Naive thymus-derived CD4-positive, alpha-beta T cell (primary cell): ENCODE measurements around the gene SMYD4. TPM values are rescaled to one million over a fixed set of nuclear protein-coding genes. Genes with fewer than 3 reads are reported as not detected.
"Not testable (repeated sequence)": the region's sequence is repeated elsewhere in the genome, so short reads cannot be mapped to it uniquely, and the experiment has no call there.

Source experiments
- ATAC-seq: fragments of 150-1000 bp; cut with Tn5 transposase; 2 replicates; pipeline ENCODE4 v1.10.0; 2021; ENCODE audit warnings: mild to moderate bottlenecking, moderate library complexity
- CTCF ChIA-PET: fragments of 350-600 bp; sonication (Branson Sonifier 250); formaldehyde crosslinking; loops from one replicate; lab custom pipeline; 2021; ENCODE audit warnings: antibody characterized with exemption; lab: Charles Lee
- POLR2A ChIA-PET: fragments of 350-600 bp; sonication (Branson Sonifier 250); formaldehyde crosslinking; loops from one replicate; lab custom pipeline; 2021; ENCODE audit warnings: antibody characterized with exemption, inconsistent platforms; lab: Charles Lee
- DNase-seq, 9 donors: peaks; one replicate each; pipeline versions ENCODE4 v3.0.0 to v3.0.0-alpha.2; 2020 to 2022; ENCODE audit warnings: mixed read lengths in 1 of 9
- H3K27ac ChIP-seq: one replicate; pipeline ENCODE4 v1.7.0; 2013; ENCODE audit warnings: mild to moderate bottlenecking, low read depth, low read length, moderate library complexity
- H3K27me3 ChIP-seq, 2 donors: one replicate each; pipeline ENCODE4 v1.7.0; 2013; ENCODE audit warnings: low read length in 2 of 2, mild to moderate bottlenecking in 2 of 2, moderate library complexity in 2 of 2; ENCODE audit not compliant: control insufficient read depth in 2 of 2, insufficient read depth in 2 of 2
- H3K36me3 ChIP-seq, 3 experiments: 1 replicate in 2 of 3; 2 replicates in 1 of 3; pipeline ENCODE4 v1.7.0; 2013; ENCODE audit warnings: low read length in 3 of 3, mild to moderate bottlenecking in 3 of 3, moderate library complexity in 1 of 3; ENCODE audit not compliant: insufficient read depth in 3 of 3, control insufficient read depth in 2 of 3
- H3K4me1 ChIP-seq, 2 donors: one replicate each; pipeline ENCODE4 v1.7.0; 2013; ENCODE audit warnings: low read length in 2 of 2, mild to moderate bottlenecking in 2 of 2, moderate library complexity in 1 of 2; ENCODE audit not compliant: control insufficient read depth in 2 of 2, insufficient read depth in 2 of 2
- H3K4me3 ChIP-seq: 2 replicates; pipeline ENCODE4 v1.7.0; 2013; ENCODE audit warnings: mild to moderate bottlenecking, low read length
- H3K9me3 ChIP-seq, 3 experiments: 1 replicate in 2 of 3; 2 replicates in 1 of 3; pipeline ENCODE4 v1.7.0; 2013; ENCODE audit warnings: low read length in 3 of 3; ENCODE audit not compliant: control insufficient read depth in 2 of 3
- H3K27ac Mint-ChIP-seq, 9 donors: one replicate each; pipeline ENCODE4 v1.8.0; 2020 to 2022; ENCODE audit warnings: mixed read lengths in 9 of 9, mild to moderate bottlenecking in 8 of 9, moderate library complexity in 5 of 9, inconsistent platforms in 2 of 9
- H3K27me3 Mint-ChIP-seq, 5 donors: one replicate each; pipeline ENCODE4 v1.8.0; 2021 to 2022; ENCODE audit warnings: mixed read lengths in 5 of 5, mild to moderate bottlenecking in 1 of 5
- H3K36me3 Mint-ChIP-seq, 5 donors: one replicate each; pipeline ENCODE4 v1.8.0; 2020 to 2022; ENCODE audit warnings: mixed read lengths in 5 of 5, mild to moderate bottlenecking in 3 of 5, inconsistent platforms in 1 of 5
- H3K4me1 Mint-ChIP-seq, 7 donors: one replicate each; pipeline ENCODE4 v1.8.0; 2020 to 2022; ENCODE audit warnings: mixed read lengths in 7 of 7, mild to moderate bottlenecking in 3 of 7, inconsistent platforms in 1 of 7
- H3K4me3 Mint-ChIP-seq, 10 donors: one replicate each; pipeline ENCODE4 v1.8.0; 2020 to 2022; ENCODE audit warnings: mild to moderate bottlenecking in 10 of 10, mixed read lengths in 10 of 10, moderate library complexity in 6 of 10, inconsistent platforms in 2 of 10
- H3K9me3 Mint-ChIP-seq, 11 donors: one replicate each; pipeline ENCODE4 v1.8.0; 2020 to 2022; ENCODE audit warnings: mixed read lengths in 11 of 11, mild to moderate bottlenecking in 4 of 11, inconsistent platforms in 1 of 11, moderate library complexity in 1 of 11
- intact Hi-C, 2 donors: fragments of 100-400 bp; cut with micrococcal nuclease; formaldehyde crosslinking; loops; one replicate each; pipeline ENCODE4 v1.15.1; 2023
- polyA plus RNA-seq, 2 donors: library from polyadenylated mRNA; unstranded; fragments of 300-500 nt; fragmentation: Illumina TruSeq; gene quantifications; one replicate each; pipeline ENCODE4 v1.2.3, GENCODE V29; 2021
- total RNA-seq, 6 experiments: library from RNA in 5 of 6; stranded (reverse) in 5 of 6; gene quantifications; 1 replicate in 5 of 6; 2 replicates in 1 of 6; pipeline ENCODE4 v1.2.3 and lab custom pipeline; 2021 to 2026

The SMYD4 gene
- total and polyA plus RNA-seq, 7 experiments from 2014 or later: 9.7 to 38.4 (median 23.3) TPM

DNA sequence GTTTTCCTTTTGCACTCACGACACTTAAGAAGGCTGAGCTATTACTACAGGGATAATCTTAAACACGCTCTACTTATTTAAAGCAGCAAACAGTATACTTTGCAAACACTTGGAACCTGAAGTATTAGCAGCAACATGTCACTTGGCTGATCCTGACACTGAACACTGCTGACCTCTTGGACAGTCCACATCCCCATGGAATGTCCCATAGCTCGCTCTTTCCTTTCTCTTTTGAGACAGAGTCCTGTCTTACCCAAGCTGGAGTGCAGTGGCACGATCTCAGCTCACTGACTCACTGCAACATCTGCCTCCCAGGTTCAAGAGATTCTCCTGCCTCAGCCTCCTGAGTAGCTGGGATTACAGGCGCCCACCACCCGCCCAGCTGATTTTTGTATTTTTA lies 26.4 kb downstream of the SMYD4 start:
- H3K9me3 Mint-ChIP-seq: no peaks in the 10 kb centered on the region
- H3K4me3 Mint-ChIP-seq: no peak overlapping the region
- peaks cover 0 to 35% (median 9%) of the 10 kb centered on the region in 5 donors for H3K36me3 Mint-ChIP-seq
- intact Hi-C loops: no loop called here
- no peak for ATAC-seq
- no peak for DNase-seq
- ChIA-PET POLR2A (interaction anchor here (0.5 kb wide), 1 partner anchor 71 kb away, joined by 3 read pairs; no protein-coding TSS in a partner anchor), CTCF (no interaction called here)
- no peak overlapping the region for H3K4me3 ChIP-seq
- H3K9me3 ChIP-seq: no peaks in the 10 kb centered on the region
- peaks cover 0 to 7% (median 0%) of the 10 kb centered on the region in 7 donors for H3K4me1 Mint-ChIP-seq
- H3K27ac Mint-ChIP-seq: peak overlapping the region in 2 of 9 donors; percentile 21 to 26
- no peaks in the 10 kb centered on the region for H3K27me3 Mint-ChIP-seq
- H3K27me3 ChIP-seq: no peaks in the 10 kb centered on the region
- H3K27ac ChIP-seq: no peak overlapping the region
- H3K4me1 ChIP-seq: no peaks in the 10 kb centered on the region
- peaks cover 3 to 42% (median 5%) of the 10 kb centered on the region in 3 experiments for H3K36me3 ChIP-seq

DNA sequence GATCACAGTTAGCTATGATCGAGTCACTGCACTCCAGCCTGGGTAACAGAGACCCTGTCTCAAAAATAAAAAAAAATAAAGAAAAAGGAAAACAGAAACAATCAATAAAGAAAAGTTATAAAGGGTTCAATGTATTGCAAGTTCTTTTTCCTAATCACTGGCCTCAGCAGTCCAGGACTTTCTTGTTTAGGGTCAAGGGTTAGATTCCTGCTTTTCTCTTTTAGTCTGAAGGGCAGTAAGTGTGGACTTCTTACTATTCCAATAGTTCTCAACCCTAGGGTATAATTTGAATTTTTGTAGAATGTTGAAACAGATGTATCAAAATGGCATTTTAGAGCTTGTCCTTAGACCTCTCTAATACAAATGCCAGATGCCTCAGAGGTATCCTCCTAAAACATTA lies 27.3 kb downstream of the SMYD4 start:
- ATAC-seq (no peak), DNase-seq (no peak)
- ChIA-PET CTCF (interaction anchor here (0.7 kb wide), 1 partner anchor 239 kb away, joined by 3 read pairs; no protein-coding TSS in a partner anchor), POLR2A (no interaction called here)
- no peak overlapping the region for H3K4me3 Mint-ChIP-seq
- no peak overlapping the region for H3K27ac Mint-ChIP-seq
- intact Hi-C loops: no loop called here
- peaks cover 0 to 32% (median 8%) of the 10 kb centered on the region in 5 donors for H3K36me3 Mint-ChIP-seq
- H3K27ac ChIP-seq: no peak overlapping the region
- peaks cover 3 to 45% (median 5%) of the 10 kb centered on the region in 3 experiments for H3K36me3 ChIP-seq
- peaks cover under 1 to 5% (median 1%) of the 10 kb centered on the region in 7 donors for H3K4me1 Mint-ChIP-seq
- H3K27me3 Mint-ChIP-seq: no peaks in the 10 kb centered on the region
- H3K4me1 ChIP-seq: no peaks in the 10 kb centered on the region
- no peaks in the 10 kb centered on the region for H3K27me3 ChIP-seq
- no peaks in the 10 kb centered on the region for H3K9me3 ChIP-seq
- H3K9me3 Mint-ChIP-seq: no peaks in the 10 kb centered on the region
- no peak overlapping the region for H3K4me3 ChIP-seq

DNA sequence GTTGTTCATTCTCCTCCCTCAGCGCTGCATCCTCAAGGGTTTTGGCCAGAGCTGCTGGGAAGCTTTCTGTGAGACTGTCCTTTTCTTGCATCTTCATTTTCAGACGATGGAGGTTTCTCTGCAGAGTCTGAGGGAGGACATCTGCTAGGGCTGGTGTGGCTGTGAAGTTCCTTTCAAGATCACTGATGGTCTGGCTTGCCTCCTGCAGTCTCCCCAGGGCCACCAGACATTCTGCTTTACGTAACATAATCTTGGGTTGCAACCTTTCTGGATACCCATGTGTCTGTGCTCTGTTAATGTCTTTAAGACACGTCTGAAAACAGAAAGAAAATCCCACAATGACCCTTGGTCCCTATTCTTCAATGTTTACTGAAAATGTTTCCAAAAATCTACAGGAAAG lies 29.0 kb downstream of the SMYD4 start:
- intact Hi-C loops: no loop called here
- no peak overlapping the region for H3K4me3 ChIP-seq
- Mint-ChIP-seq H3K36me3 (peaks cover 0 to 36% (median 11%) of the 10 kb centered on the region in 5 donors), H3K27me3 (no peaks in the 10 kb centered on the region), H3K27ac (no peak overlapping the region), H3K4me1 (peaks cover 6 to 11% (median 8%) of the 10 kb centered on the region in 7 donors), H3K4me3 (no peak overlapping the region), H3K9me3 (no peaks in the 10 kb centered on the region)
- DNase-seq (no peak), ATAC-seq (no peak)
- ChIA-PET CTCF (no interaction called here), POLR2A (no interaction called here)
- H3K9me3 ChIP-seq: no peaks in the 10 kb centered on the region
- H3K27me3 ChIP-seq: no peaks in the 10 kb centered on the region
- H3K36me3 ChIP-seq: peaks cover 3 to 49% (median 5%) of the 10 kb centered on the region in 3 experiments
- H3K4me1 ChIP-seq: no peaks in the 10 kb centered on the region
- H3K27ac ChIP-seq: no peak overlapping the region

DNA sequence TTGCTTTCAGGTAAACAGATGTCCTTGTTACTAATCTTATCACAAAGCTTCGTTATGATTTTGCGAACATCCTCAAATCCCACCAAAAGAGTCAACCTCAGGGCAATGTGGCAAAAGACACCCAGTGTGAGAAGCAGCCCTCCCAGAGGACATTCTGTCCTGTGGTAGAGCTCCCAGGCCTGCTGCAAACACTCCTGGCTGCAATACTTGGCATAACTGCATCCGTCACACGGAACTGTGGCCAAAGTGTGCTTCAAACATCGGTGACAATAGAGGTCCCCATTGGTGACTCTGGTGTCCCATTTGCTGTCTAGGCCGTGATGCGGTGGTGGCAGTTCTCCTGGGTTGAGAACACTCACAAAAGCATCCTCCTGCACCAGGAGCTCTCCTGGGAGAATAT lies 29.5 kb downstream of the SMYD4 start:
- H3K4me1 ChIP-seq: no peaks in the 10 kb centered on the region
- H3K36me3 Mint-ChIP-seq: peaks cover 0 to 36% (median 12%) of the 10 kb centered on the region in 5 donors
- ATAC-seq (no peak), DNase-seq (no peak)
- intact Hi-C loops: no loop called here
- H3K9me3 ChIP-seq: no peaks in the 10 kb centered on the region
- no peaks in the 10 kb centered on the region for H3K9me3 Mint-ChIP-seq
- peak overlapping the region in 1 of 9 donors; percentile 48 for H3K27ac Mint-ChIP-seq
- no peaks in the 10 kb centered on the region for H3K27me3 Mint-ChIP-seq
- POLR2A ChIA-PET: no interaction called here
- H3K27ac ChIP-seq: no peak overlapping the region
- CTCF ChIA-PET: no interaction called here
- no peaks in the 10 kb centered on the region for H3K27me3 ChIP-seq
- peaks cover 7 to 11% (median 10%) of the 10 kb centered on the region in 7 donors for H3K4me1 Mint-ChIP-seq
- no peak overlapping the region for H3K4me3 ChIP-seq
- H3K36me3 ChIP-seq: peaks cover 3 to 49% (median 5%) of the 10 kb centered on the region in 3 experiments
- no peak overlapping the region for H3K4me3 Mint-ChIP-seq

DNA sequence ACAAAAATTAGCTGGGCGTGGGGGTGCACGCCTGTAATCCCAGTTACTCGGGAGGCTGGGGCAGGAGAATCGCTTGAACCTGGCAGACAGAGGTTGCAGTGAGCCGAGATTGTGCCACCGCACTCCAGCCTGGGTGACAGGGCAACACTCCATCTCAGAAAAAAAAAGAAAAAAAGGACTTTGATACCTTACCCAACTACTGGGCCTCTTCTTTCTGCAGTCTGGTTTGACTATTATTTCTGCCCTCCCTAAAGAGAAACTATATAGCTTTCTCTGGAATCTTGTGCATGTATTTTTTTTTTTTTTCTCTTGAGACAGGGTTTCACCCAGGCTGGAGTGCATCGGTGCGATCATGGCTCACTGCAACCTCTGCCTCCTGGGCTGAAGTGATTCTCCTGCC lies 31.9 kb downstream of the SMYD4 start:
- H3K4me3 ChIP-seq, intact Hi-C loops, H3K9me3 ChIP-seq, H3K27ac ChIP-seq, H3K4me3 Mint-ChIP-seq, ATAC-seq, H3K27me3 ChIP-seq, H3K27ac Mint-ChIP-seq, H3K9me3 Mint-ChIP-seq, H3K4me1 ChIP-seq, CTCF ChIA-PET, DNase-seq, H3K27me3 Mint-ChIP-seq: not testable (repeated sequence)
- POLR2A ChIA-PET: interaction anchor here (0.8 kb wide), 1 partner anchor 14 kb away, joined by 7 read pairs; no protein-coding TSS in a partner anchor
- H3K36me3 Mint-ChIP-seq: peaks cover 0 to 23% (median 10%) of the 10 kb centered on the region in 5 donors
- H3K4me1 Mint-ChIP-seq: peaks cover 10 to 21% (median 14%) of the 10 kb centered on the region in 7 donors
- peaks cover 0 to 32% (median 0%) of the 10 kb centered on the region in 3 experiments for H3K36me3 ChIP-seq

DNA sequence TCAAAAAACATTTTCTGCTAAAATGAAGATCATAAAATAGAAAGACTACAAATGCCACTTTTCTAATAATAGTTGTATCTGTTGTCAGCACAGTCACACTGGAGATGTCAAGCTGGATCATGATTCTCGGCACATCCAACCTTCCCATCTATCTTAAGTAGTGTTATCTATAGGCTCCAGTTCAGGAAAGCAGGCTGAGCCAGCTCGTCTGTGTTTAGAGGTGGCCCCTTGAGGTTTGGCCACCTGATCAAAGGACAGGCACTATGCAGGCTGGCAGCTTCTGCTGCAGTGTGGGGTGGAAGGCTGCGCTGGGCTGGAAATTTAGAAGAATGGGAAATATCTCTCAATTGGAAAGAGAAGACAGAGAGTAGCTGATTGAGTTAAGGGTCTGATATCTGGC lies 32.4 kb downstream of the SMYD4 start:
- Histone ChIP-seq H3K4me1 (no peaks in the 10 kb centered on the region), H3K27ac (no peak overlapping the region), H3K9me3 (no peaks in the 10 kb centered on the region), H3K36me3 (peaks cover 0 to 31% (median 0%) of the 10 kb centered on the region in 3 experiments), H3K27me3 (no peaks in the 10 kb centered on the region), H3K4me3 (no peak overlapping the region)
- no peak for DNase-seq
- Mint-ChIP-seq H3K4me1 (peaks cover 10 to 21% (median 14%) of the 10 kb centered on the region in 7 donors), H3K27ac (peak overlapping the region in 1 of 9 donors; percentile 2), H3K36me3 (peaks cover 0 to 24% (median 10%) of the 10 kb centered on the region in 5 donors), H3K4me3 (no peak overlapping the region), H3K9me3 (no peaks in the 10 kb centered on the region), H3K27me3 (no peaks in the 10 kb centered on the region)
- ATAC-seq: no peak
- intact Hi-C loops: no loop called here
- POLR2A ChIA-PET: interaction anchor here (0.8 kb wide), 1 partner anchor 13 kb away, joined by 7 read pairs; no protein-coding TSS in a partner anchor
- CTCF ChIA-PET: no interaction called here

DNA sequence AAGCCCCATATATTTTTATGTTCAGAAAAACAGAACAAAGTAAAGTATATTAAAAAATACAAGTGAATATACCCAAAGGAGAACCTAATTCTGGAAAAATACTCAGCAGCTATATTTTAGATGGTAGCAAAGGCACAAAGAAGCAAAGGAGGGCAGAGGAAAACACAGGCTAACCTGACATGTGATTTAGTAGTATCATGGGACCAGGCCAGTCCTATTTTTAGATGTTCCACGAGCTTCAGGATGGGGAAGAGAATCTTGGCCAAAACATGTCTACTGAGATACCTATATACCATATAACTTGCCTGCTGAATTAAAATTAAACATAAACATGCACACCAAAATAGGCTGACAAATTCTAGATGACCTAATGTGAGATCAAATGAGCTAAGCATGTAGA lies 32.9 kb downstream of the SMYD4 start:
- Mint-ChIP-seq H3K4me1 (peaks cover 10 to 21% (median 14%) of the 10 kb centered on the region in 7 donors), H3K9me3 (no peaks in the 10 kb centered on the region), H3K4me3 (no peak overlapping the region), H3K27me3 (no peaks in the 10 kb centered on the region), H3K36me3 (peaks cover 0 to 24% (median 10%) of the 10 kb centered on the region in 5 donors), H3K27ac (peak overlapping the region in 4 of 9 donors; percentile 2 to 32 (median 12))
- CTCF ChIA-PET: interaction anchor here (0.6 kb wide), 1 partner anchor 84 kb away, joined by 3 read pairs; no protein-coding TSS in a partner anchor
- H3K4me1 ChIP-seq: no peaks in the 10 kb centered on the region
- intact Hi-C loops: no loop called here
- no peaks in the 10 kb centered on the region for H3K27me3 ChIP-seq
- no peak for ATAC-seq
- POLR2A ChIA-PET: no interaction called here
- no peak overlapping the region for H3K4me3 ChIP-seq
- H3K27ac ChIP-seq: no peak overlapping the region
- no peak for DNase-seq
- peaks cover 0 to 26% (median 0%) of the 10 kb centered on the region in 3 experiments for H3K36me3 ChIP-seq
- no peaks in the 10 kb centered on the region for H3K9me3 ChIP-seq
